ENCODE results near the gene CD53.
"Not testable (repeated sequence)": the region's sequence is repeated elsewhere in the genome, so short reads cannot be mapped to it uniquely, and the experiment has no call there.

CD53 gene

GRCh38 chr1:110927484-110928075, 54.6 kb downstream of the CD53 start:
- no peak overlapping the region for H2AK5ac ChIP-seq (ENCODE audit: low read length, severe bottlenecking)

GRCh38 chr1:110928191-110928590, 55.2 kb downstream of the CD53 start:
- Histone ChIP-seq H3K27me3 (ENCODE audit: control insufficient read depth in 1 of 2, insufficient read depth in 1 of 2, low read length in 2 of 2) (no peaks in the 10 kb centered on the region), H3K9me3 (ENCODE audit: control insufficient read depth, low read length) (peaks cover 7% of the 10 kb centered on the region), H4K91ac (ENCODE audit: low read length) (no peak overlapping the region), H2AK5ac (ENCODE audit: low read length, severe bottlenecking) (no peak overlapping the region), H2BK5ac (ENCODE audit: low read depth, low read length, poor library complexity, severe bottlenecking) (no peak overlapping the region), H3K18ac (ENCODE audit: low read depth in 1 of 2, low read length in 2 of 2) (no peak overlapping the region), H3K4me1 (ENCODE audit: control insufficient read depth, insufficient read depth, low read depth, low read length) (no peaks in the 10 kb centered on the region), H3K14ac (ENCODE audit: low read length in 2 of 2) (no peak overlapping the region), H3K36me3 (ENCODE audit: control insufficient read depth in 1 of 2, insufficient read depth in 2 of 2, low read depth in 1 of 2, low read length in 2 of 2) (no peaks in the 10 kb centered on the region), H3K23ac (ENCODE audit: low read length in 2 of 2) (no peak overlapping the region), H2AFZ (ENCODE audit: low read depth, low read length) (no peak overlapping the region), H2BK15ac (ENCODE audit: low read depth, poor library complexity, severe bottlenecking) (no peak overlapping the region), H3K4me3 (ENCODE audit: insufficient read depth in 1 of 2, low read depth in 1 of 2, low read length in 2 of 2) (no peak overlapping the region), H4K8ac (ENCODE audit: low read length) (no peak overlapping the region), H3K27ac (ENCODE audit: low read length, poor library complexity, severe bottlenecking) (no peak overlapping the region), H3K4me2 (ENCODE audit: low read length, poor library complexity, severe bottlenecking) (no peak overlapping the region), H2BK120ac (ENCODE audit: low read depth, low read length) (no peak overlapping the region), H3K79me1 (replicated peaks; ENCODE audit: low read length, poor library complexity, severe bottlenecking) (no peaks in the 10 kb centered on the region), H2BK12ac (ENCODE audit: low read length in 2 of 2) (no peak overlapping the region), H3K9ac (ENCODE audit: low read length) (no peak overlapping the region), H3K4ac (ENCODE audit: low read depth in 1 of 2, low read length in 2 of 2) (no peak overlapping the region)
- no peak for DNase-seq
- WGBS = no CpG with 5 or more reads among the region's 1 CpG

More at GRCh38 chr1:110927484-110928075, 54.6 kb downstream of the CD53 start:
- no peak overlapping the region for H3K9ac ChIP-seq (ENCODE audit: low read length)
- no peaks in the 10 kb centered on the region for H3K27me3 ChIP-seq (ENCODE audit: control insufficient read depth in 1 of 2, insufficient read depth in 1 of 2, low read length in 2 of 2)
- H3K4me1 ChIP-seq (ENCODE audit: control insufficient read depth, insufficient read depth, low read depth, low read length) = no peaks in the 10 kb centered on the region
- H2BK15ac ChIP-seq (ENCODE audit: low read depth, poor library complexity, severe bottlenecking) = no peak overlapping the region
- H3K14ac ChIP-seq (ENCODE audit: low read length in 2 of 2) = no peak overlapping the region
- no peak overlapping the region for H2BK120ac ChIP-seq (ENCODE audit: low read depth, low read length)
- H3K36me3 ChIP-seq (ENCODE audit: control insufficient read depth in 1 of 2, insufficient read depth in 2 of 2, low read depth in 1 of 2, low read length in 2 of 2) = no peaks in the 10 kb centered on the region
- 50% methylated on average over 1 of the region's 2 CpGs for WGBS
- no peak overlapping the region for H4K91ac ChIP-seq (ENCODE audit: low read length)
- H2BK12ac ChIP-seq (ENCODE audit: low read length in 2 of 2) = no peak overlapping the region
- H3K79me1 ChIP-seq (replicated peaks; ENCODE audit: low read length, poor library complexity, severe bottlenecking) = no peaks in the 10 kb centered on the region
- DNase-seq = no peak
- no peak overlapping the region for H3K4ac ChIP-seq (ENCODE audit: low read depth in 1 of 2, low read length in 2 of 2)
- no peak overlapping the region for H3K4me3 ChIP-seq (ENCODE audit: insufficient read depth in 1 of 2, low read depth in 1 of 2, low read length in 2 of 2)
- no peak overlapping the region for H4K8ac ChIP-seq (ENCODE audit: low read length)
- H2BK5ac ChIP-seq (ENCODE audit: low read depth, low read length, poor library complexity, severe bottlenecking) = no peak overlapping the region
- peaks cover 5% of the 10 kb centered on the region for H3K9me3 ChIP-seq (ENCODE audit: control insufficient read depth, low read length)
- H2AFZ ChIP-seq (ENCODE audit: low read depth, low read length) = no peak overlapping the region
- no peak overlapping the region for H3K23ac ChIP-seq (ENCODE audit: low read length in 2 of 2)
- H3K18ac ChIP-seq (ENCODE audit: low read depth in 1 of 2, low read length in 2 of 2) = no peak overlapping the region
- no peak overlapping the region for H3K4me2 ChIP-seq (ENCODE audit: low read length, poor library complexity, severe bottlenecking)
- no peak overlapping the region for H3K27ac ChIP-seq (ENCODE audit: low read length, poor library complexity, severe bottlenecking)

- Histone ChIP-seq H2BK120ac (ENCODE audit: low read depth, low read length) (no peak overlapping the region), H4K8ac (ENCODE audit: low read length) (no peak overlapping the region), H3K18ac (ENCODE audit: low read depth in 1 of 2, low read length in 2 of 2) (no peak overlapping the region), H3K23ac (ENCODE audit: low read length in 2 of 2) (no peak overlapping the region), H3K4me3 (ENCODE audit: insufficient read depth in 1 of 2, low read depth in 1 of 2, low read length in 2 of 2) (no peak overlapping the region), H4K91ac (ENCODE audit: low read length) (no peak overlapping the region), H3K14ac (ENCODE audit: low read length in 2 of 2) (no peak overlapping the region), H3K9ac (ENCODE audit: low read length) (no peak overlapping the region), H3K27ac (ENCODE audit: low read length, poor library complexity, severe bottlenecking) (no peak overlapping the region), H3K4me1 (ENCODE audit: control insufficient read depth, insufficient read depth, low read depth, low read length) (no peaks in the 10 kb centered on the region), H3K4ac (ENCODE audit: low read depth in 1 of 2, low read length in 2 of 2) (no peak overlapping the region), H2AFZ (ENCODE audit: low read depth, low read length) (no peak overlapping the region), H3K9me3 (ENCODE audit: control insufficient read depth, low read length) (peaks cover 7% of the 10 kb centered on the region), H2BK15ac (ENCODE audit: low read depth, poor library complexity, severe bottlenecking) (no peak overlapping the region), H2AK5ac (ENCODE audit: low read length, severe bottlenecking) (no peak overlapping the region), H2BK5ac (ENCODE audit: low read depth, low read length, poor library complexity, severe bottlenecking) (no peak overlapping the region), H3K4me2 (ENCODE audit: low read length, poor library complexity, severe bottlenecking) (no peak overlapping the region), H3K36me3 (ENCODE audit: control insufficient read depth in 1 of 2, insufficient read depth in 2 of 2, low read depth in 1 of 2, low read length in 2 of 2) (no peaks in the 10 kb centered on the region), H3K27me3 (ENCODE audit: control insufficient read depth in 1 of 2, insufficient read depth in 1 of 2, low read length in 2 of 2) (no peaks in the 10 kb centered on the region), H3K79me1 (replicated peaks; ENCODE audit: low read length, poor library complexity, severe bottlenecking) (no peaks in the 10 kb centered on the region), H2BK12ac (ENCODE audit: low read length in 2 of 2) (no peak overlapping the region)
- WGBS = 13% methylated on average over 2 of the region's 2 CpGs
- DNase-seq = no peak
These were observed 56.0 kb downstream of the CD53 start for GRCh38 chr1:110928904-110929303.

GRCh38 chr1:110931097-110931496, 58.1 kb downstream of the CD53 start:
- not testable (repeated sequence) for DNase-seq; H3K14ac ChIP-seq (ENCODE audit: low read length in 2 of 2); H2BK120ac ChIP-seq (ENCODE audit: low read depth, low read length); H2AFZ ChIP-seq (ENCODE audit: low read depth, low read length); H4K91ac ChIP-seq (ENCODE audit: low read length); H3K4me1 ChIP-seq (ENCODE audit: control insufficient read depth, insufficient read depth, low read depth, low read length); H2BK5ac ChIP-seq (ENCODE audit: low read depth, low read length, poor library complexity, severe bottlenecking); H3K4ac ChIP-seq (ENCODE audit: low read depth in 1 of 2, low read length in 2 of 2); H4K8ac ChIP-seq (ENCODE audit: low read length); H3K36me3 ChIP-seq (ENCODE audit: control insufficient read depth in 1 of 2, insufficient read depth in 2 of 2, low read depth in 1 of 2, low read length in 2 of 2); H3K4me2 ChIP-seq (ENCODE audit: low read length, poor library complexity, severe bottlenecking); H3K4me3 ChIP-seq (ENCODE audit: insufficient read depth in 1 of 2, low read depth in 1 of 2, low read length in 2 of 2); H3K9ac ChIP-seq (ENCODE audit: low read length); H2AK5ac ChIP-seq (ENCODE audit: low read length, severe bottlenecking); H3K27me3 ChIP-seq (ENCODE audit: control insufficient read depth in 1 of 2, insufficient read depth in 1 of 2, low read length in 2 of 2); H2BK15ac ChIP-seq (ENCODE audit: low read depth, poor library complexity, severe bottlenecking); H3K27ac ChIP-seq (ENCODE audit: low read length, poor library complexity, severe bottlenecking); H2BK12ac ChIP-seq (ENCODE audit: low read length in 2 of 2); H3K79me1 ChIP-seq (replicated peaks; ENCODE audit: low read length, poor library complexity, severe bottlenecking); H3K18ac ChIP-seq (ENCODE audit: low read depth in 1 of 2, low read length in 2 of 2); H3K23ac ChIP-seq (ENCODE audit: low read length in 2 of 2)
- 80% methylated on average over 1 of the region's 3 CpGs for WGBS
- peaks cover 11% of the 10 kb centered on the region for H3K9me3 ChIP-seq (ENCODE audit: control insufficient read depth, low read length)
